Cardiac muscle cell (in vitro differentiated cells and primary cell): ENCODE data around the gene TMEM108. TPM values are rescaled to one million over a fixed set of nuclear protein-coding genes. Genes with fewer than 3 reads are reported as not detected.

Source experiments
- DNase-seq, 2 donors: peaks; one replicate each; pipeline versions ENCODE4 v3.0.0 to v3.0.0-alpha.2; 2010 to 2017; ENCODE audit warnings: low read depth in 1 of 2, low spot score in 1 of 2
- H3K27ac ChIP-seq: fragments of 200-600 bp; sonication (generic); 2 replicates; pipeline ENCODE4 v1.5.1; 2016
- H3K27me3 ChIP-seq: fragments of 200-600 bp; sonication (generic); 2 replicates; pipeline ENCODE4 v1.6.0; 2016; ENCODE audit warnings: control low read depth
- H3K36me3 ChIP-seq: fragments of 200-600 bp; sonication (generic); 2 replicates; pipeline ENCODE4 v1.5.1; 2016; ENCODE audit warnings: control low read depth
- H3K4me1 ChIP-seq: fragments of 200-600 bp; sonication (generic); 2 replicates; pipeline ENCODE4 v1.8.1; 2017; ENCODE audit warnings: low read depth, mild to moderate bottlenecking, mixed run types
- H3K4me3 ChIP-seq: fragments of 200-600 bp; sonication (generic); 2 replicates; pipeline ENCODE4 v1.5.1; 2016; ENCODE audit warnings: mild to moderate bottlenecking
- H3K9me3 ChIP-seq: fragments of 200-600 bp; sonication (generic); 2 replicates; pipeline ENCODE4 v1.5.1; 2017; ENCODE audit warnings: low read depth, mild to moderate bottlenecking, control low read depth
- polyA plus RNA-seq: library from polyadenylated mRNA; unstranded; fragments of >200 nt; fragmentation: Nextera tagmentation; extraction: Ambion mirVana; gene quantifications from 2 replicates; pipeline ENCODE4 v1.2.1, GENCODE V29; 2016
- total RNA-seq: library from RNA; depleted of rRNA; stranded (reverse); fragments of >200 nt; gene quantifications from 2 replicates; pipeline ENCODE4 v1.2.3, GENCODE V29; 2016
- TF ChIP-seq, protein P1 (sequence below): IDR thresholded peaks from 2 replicates; pipeline ENCODE4 v1.5.1; 2012; ENCODE audit warnings: low read depth, mild to moderate bottlenecking, low read length

Gene TMEM108
- total and polyA plus RNA-seq, 2 experiments from 2014 or later, result 1.0 to 1.6 TPM

DNA sequence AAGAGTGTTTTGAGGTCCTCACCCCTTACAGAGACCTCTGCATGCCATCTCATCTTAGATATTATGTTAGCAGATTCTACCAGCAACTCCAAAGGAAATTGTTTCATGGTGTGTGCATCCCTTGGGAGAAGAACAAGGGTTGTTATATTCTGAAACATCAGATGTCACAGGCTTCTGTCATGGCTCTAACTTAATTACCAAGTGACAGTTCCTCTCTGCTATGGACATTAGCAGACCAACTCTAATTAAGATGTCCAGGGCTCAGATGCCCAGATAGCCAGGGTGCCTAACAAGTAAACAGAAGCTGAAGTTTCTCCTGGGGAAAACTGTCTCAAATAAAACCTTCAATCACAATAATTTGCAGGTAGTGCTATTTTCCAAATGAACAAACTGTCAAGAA is 208.6 kb downstream of the TMEM108 start:
- Histone ChIP-seq H3K9me3 (no peaks in the 10 kb centered on the region), H3K27me3 (no peaks in the 10 kb centered on the region), H3K4me3 (no peak overlapping the region), H3K4me1 (no peaks in the 10 kb centered on the region), H3K36me3 (no peaks in the 10 kb centered on the region), H3K27ac (no peak overlapping the region)
- TF ChIP-seq, protein P1, sequence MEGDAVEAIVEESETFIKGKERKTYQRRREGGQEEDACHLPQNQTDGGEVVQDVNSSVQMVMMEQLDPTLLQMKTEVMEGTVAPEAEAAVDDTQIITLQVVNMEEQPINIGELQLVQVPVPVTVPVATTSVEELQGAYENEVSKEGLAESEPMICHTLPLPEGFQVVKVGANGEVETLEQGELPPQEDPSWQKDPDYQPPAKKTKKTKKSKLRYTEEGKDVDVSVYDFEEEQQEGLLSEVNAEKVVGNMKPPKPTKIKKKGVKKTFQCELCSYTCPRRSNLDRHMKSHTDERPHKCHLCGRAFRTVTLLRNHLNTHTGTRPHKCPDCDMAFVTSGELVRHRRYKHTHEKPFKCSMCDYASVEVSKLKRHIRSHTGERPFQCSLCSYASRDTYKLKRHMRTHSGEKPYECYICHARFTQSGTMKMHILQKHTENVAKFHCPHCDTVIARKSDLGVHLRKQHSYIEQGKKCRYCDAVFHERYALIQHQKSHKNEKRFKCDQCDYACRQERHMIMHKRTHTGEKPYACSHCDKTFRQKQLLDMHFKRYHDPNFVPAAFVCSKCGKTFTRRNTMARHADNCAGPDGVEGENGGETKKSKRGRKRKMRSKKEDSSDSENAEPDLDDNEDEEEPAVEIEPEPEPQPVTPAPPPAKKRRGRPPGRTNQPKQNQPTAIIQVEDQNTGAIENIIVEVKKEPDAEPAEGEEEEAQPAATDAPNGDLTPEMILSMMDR, result no peak
- DNase-seq, result no peak

DNA sequence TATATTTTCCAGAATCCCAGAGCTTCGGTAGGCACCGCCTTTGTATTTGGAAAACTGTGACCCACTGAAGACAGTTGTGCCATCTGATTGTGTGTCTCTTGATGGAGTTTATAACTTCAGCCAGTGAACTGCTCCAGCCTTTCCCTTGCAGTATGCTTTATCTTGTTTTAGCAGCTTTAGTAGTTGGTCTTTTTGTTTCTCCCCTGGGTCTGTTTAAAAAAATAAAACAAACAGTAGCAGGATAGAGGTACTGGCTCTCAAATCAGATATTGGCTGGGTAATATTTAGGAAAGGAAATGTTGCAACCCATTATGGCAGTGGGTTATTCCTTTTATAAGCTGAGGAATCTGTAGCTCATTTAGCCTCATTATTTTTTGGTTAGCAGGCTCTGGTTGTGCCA is 210.2 kb downstream of the TMEM108 start:
- no peaks in the 10 kb centered on the region for H3K36me3 ChIP-seq
- H3K27me3 ChIP-seq, result no peaks in the 10 kb centered on the region
- DNase-seq, result peak in 1 of 2 donors; percentile 15
- H3K4me3 ChIP-seq, result no peak overlapping the region
- TF ChIP-seq, protein P1, result no peak
- no peaks in the 10 kb centered on the region for H3K9me3 ChIP-seq
- H3K27ac ChIP-seq, result no peak overlapping the region
- no peaks in the 10 kb centered on the region for H3K4me1 ChIP-seq

DNA sequence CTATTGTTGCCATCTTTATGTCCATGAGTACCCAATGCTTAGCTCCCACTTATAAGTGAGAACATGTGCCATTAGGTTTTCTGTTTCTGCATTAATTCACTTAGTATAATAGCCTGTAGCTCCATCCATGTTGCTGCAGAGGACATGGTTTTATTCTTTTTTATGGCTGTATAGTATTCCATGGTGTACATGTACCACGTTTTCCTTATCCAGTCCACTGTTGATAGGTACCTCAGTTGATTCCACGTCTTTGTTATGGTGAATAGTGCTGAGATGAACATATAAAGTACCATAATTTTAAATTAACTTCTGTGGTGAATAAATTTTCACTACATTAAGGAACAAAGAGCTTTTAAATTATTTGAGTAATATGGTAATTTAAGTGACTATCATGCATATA is 211.3 kb downstream of the TMEM108 start:
- H3K4me1 ChIP-seq, result no peaks in the 10 kb centered on the region
- DNase-seq, result no peak
- no peak overlapping the region for H3K27ac ChIP-seq
- no peaks in the 10 kb centered on the region for H3K36me3 ChIP-seq
- H3K9me3 ChIP-seq, result no peaks in the 10 kb centered on the region
- TF ChIP-seq, protein P1, result no peak
- no peak overlapping the region for H3K4me3 ChIP-seq
- H3K27me3 ChIP-seq, result no peaks in the 10 kb centered on the region

DNA sequence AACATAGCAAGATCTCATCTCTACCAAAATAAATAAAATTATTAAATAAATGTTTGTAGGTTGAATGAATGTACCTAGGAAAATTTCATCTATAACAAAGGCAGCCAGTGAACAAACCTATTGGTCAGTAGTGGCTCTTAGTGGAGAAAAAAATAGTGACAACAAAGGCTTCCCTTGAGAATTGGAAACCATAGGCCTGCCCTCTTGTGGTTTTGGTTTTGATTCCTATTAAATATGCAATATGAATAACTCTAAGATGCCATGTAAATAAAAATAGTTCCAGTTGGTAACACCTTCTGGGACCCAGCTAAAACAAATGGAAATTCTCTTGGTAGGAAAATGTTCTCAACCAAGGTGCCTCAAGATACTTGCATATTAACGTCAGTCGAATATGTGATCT is 216.0 kb downstream of the TMEM108 start:
- Histone ChIP-seq H3K4me3 (no peak overlapping the region), H3K4me1 (no peaks in the 10 kb centered on the region), H3K27me3 (no peaks in the 10 kb centered on the region), H3K36me3 (no peaks in the 10 kb centered on the region), H3K9me3 (no peaks in the 10 kb centered on the region), H3K27ac (no peak overlapping the region)
- TF ChIP-seq, protein P1, result no peak
- DNase-seq, result no peak

DNA sequence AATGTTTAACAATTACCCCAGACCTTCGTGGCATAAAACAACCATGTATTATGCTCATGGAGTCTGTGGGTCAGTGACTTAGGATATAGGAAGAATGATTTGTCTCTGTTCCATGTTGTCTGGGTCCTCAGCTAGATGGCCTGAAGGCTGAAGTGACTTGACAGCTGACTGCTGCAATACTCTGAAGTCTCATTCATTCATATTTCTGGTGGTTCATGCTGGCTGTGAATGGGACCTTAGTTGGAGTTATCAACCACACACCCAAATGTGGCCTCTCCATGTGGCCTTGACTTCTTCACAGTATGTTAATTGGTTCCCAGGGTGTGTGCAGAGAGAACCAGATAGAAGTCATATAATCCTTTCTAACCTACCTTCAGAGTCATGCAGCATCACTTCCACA is 216.5 kb downstream of the TMEM108 start:
- Histone ChIP-seq H3K36me3 (no peaks in the 10 kb centered on the region), H3K4me1 (no peaks in the 10 kb centered on the region), H3K9me3 (no peaks in the 10 kb centered on the region), H3K27ac (no peak overlapping the region), H3K4me3 (no peak overlapping the region), H3K27me3 (no peaks in the 10 kb centered on the region)
- TF ChIP-seq, protein P1, result no peak
- DNase-seq, result no peak

DNA sequence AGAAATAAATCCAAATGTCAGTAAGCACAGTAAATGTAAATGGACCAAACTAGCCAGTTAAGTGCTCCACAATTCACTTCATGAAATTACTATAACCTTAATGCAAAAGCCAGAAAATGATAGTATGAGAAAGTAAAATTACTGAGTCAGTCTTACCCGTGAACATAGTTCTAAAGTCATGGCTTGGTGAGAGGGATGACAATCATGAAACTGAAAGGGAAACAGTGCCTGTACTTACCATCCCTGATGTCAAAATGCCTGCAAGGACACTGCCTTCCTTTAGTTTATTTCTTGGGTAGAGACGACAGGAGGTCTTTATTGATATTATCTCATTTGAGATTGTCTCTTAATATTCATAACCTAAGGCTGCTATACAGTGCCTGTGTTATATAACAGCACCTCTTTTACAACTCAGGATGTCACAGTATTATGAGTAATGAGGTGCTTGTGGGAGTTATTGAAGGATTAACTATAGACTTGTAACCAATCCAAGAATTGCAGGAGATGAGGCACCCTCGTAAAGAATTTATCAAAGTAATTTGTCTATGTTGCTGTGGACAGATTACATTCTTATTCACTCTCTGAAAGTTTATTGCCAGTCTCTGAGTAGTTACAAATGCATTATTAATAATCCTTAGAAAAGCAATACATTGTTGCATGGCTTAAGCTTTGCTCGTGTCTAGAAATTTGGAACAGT is 218.7 kb downstream of the TMEM108 start:
- TF ChIP-seq, protein P1, result no peak
- no peak for DNase-seq
- no peaks in the 10 kb centered on the region for H3K36me3 ChIP-seq
- no peak overlapping the region for H3K4me3 ChIP-seq
- no peaks in the 10 kb centered on the region for H3K9me3 ChIP-seq
- H3K27me3 ChIP-seq, result no peaks in the 10 kb centered on the region
- no peak overlapping the region for H3K27ac ChIP-seq
- no peaks in the 10 kb centered on the region for H3K4me1 ChIP-seq
